Kidney capillary endothelial cell (primary cell): ENCODE measurements around the gene ABCB4.

Experiments
- DNase-seq: peaks from one replicate; pipeline ENCODE4 v3.0.0-alpha.2; 2018; ENCODE audit warnings: low spot score

ABCB4 gene

DNA sequence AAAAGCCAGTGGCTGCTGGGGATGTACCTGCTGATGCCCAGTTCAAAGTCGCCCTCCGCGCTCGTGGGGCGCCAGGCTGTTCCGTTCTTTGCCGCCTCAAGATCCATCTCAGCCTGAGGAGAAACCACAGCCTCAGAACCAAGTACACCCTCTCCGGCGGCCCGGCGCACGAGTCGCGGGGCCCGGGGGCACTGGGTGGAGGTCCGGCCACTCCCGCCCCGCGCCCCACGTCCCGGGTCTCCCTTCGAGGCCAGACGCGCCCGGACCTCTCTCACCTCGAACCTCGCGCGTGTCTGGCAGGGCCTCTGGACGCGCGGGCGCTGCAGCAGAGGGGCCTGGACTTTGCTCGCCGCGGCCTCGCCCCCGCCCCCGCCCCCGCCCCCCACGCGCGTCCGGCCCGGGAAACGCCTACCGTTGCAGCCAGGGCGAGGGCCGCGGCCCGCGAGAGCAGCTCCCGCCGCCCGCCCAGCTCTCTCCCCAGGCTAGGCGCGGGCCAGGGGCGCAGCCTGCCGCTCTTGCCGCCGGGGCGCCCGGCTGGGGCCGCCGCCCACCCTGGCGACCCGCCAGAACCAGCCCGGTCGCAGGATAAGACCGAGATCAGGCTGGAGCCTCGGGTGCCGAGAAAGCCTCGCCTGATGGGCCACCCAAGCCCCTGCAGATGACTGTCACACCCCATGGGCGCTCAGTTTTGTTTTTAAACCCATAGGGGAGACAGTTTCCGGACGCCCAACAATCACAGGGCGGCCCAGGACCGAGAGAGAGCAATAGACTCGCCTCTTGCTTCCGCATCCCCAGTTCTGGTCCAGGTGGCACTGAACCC, at the start of gene ABCB4:
TSS of gene ABCB4 (minus strand) at position 322 of the 820 bp plus-strand sequence. CDS start at position 107, 215 bp downstream.
- DNase-seq: no peak

DNA sequence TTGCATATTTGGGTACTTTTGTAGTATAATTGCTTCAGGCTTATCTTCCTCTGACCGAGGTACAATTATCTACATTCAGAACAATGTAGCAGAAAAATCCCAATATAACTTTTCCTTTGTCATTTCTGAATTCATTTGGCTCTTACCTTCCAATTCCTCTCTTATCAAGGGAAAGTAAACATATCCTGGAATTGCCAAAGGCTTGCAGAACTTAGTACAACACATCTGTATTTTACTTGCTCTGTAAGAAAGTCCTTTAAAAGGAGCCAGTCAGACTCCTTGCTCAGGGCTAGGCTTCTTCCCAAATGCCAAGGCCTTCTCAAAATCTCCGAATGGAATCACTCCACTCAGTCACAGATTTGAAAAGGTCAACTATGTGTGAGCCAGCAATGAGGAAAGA, 43.3 kb upstream of the ABCB4 start:
- no peak for DNase-seq

DNA sequence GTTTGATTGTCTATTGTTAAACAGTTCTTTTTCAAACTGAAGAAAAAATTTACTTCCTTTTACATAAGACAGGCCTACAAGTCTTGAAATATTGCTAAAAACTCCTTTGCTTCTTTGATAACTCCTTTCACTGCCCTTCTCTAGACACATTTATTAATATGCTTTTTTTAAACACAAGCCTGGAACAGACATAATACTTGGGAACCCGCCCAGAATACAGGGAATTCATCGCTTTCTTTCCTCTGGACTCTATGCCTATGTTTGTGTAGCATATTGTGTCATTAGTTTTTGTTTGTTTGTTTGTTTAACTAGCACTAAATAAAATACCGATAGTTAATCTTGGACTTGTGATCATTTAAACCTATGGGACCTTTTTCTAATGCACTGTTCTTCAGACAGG, 42.4 kb upstream of the ABCB4 start:
- DNase-seq: no peak

DNA sequence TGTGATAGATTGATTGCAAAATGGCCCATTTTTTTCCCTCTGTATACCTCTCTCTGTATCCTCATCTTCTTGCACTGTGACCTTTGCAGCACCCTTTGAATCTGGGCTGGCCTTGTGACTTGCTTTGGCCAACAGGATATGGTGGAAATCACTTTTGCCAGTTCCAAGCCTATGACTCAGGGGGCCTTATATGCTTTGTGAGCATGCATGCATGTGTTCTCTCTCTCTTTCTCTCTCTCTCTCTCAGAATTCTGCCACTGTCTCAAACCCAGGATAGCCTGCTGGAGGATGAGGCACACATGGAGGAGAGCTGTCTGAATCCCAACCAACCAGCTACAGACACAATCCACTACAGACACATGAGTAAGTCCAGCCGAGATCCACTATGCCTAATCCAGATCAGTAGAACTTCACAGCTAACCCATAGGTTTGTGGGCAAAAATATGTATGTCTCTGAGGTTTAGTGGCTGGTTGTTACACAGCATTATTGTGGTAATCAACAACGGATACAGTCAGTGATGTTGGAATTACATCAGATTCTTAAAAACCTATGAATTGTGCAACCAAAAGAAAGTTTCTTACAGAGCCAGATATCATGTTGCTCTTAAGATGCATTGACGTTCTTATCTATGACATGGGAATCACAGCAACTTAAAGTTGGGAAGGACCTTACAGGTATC, 41.8 kb upstream of the ABCB4 start:
- DNase-seq: no peak

DNA sequence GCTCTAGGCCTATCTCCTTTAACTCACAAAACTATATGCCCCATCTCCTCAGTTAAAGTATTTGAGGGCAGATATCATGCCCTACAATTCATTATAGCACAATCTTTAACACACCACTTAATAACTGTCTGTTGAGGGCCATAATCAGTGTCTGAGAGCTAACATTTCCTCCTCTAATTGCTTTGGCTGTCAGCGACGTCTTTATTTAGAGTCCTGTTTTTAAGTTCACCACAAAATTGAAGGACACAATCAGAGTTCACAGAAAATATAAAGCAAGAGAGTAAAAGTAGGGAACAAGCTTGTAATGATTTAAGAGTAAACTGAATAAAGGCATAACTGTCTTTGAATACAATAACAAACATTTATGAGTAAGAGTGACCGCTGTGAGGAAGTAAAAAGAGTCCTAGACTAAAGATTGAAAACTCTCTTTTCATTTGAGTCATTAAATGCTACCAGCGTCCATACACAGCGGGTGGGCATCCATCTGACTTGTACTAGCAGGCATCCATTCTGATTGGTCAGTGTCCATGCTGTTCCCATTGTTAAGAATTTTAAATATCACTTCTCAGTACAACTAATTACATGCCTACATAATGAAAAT, 38.4 kb upstream of the ABCB4 start:
- no peak for DNase-seq

DNA sequence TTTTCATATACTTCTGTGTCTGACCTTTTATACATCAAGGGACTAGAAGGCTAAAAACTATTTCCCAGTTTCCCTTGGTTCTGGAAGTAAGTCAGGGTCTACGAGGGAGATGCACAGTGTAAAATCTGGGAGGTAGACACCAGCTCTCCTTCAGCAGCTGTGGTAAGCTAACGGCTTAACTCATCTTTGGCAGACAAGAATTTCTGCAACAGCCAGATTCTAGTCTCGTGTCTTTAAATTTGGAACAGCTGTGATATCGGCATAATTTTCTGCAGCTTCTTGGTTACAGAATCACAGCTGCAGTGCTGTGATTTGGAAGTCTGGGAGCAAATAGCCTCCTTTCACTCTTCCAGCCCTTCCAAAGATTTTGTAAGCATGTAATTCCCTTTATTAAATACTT, 37.4 kb upstream of the ABCB4 start:
- DNase-seq: no peak

DNA sequence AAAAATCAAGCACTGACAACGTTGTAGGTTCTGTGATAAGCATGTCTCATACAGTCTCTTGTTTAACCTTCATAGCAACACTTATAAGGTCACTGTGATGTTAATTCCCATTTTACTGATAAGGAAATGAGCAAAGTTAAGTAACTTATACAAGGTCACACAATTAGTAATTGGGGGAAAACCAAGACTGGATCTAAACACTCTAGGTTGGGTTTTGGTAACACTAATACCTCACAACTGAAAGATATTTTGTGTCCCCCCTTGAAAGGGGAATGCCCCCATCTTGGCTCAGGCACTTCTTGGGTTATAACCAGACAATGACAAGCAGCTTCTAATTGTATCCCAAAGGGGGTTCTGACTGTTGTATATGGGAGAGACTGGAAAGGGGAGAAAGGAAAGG, 36.0 kb upstream of the ABCB4 start:
- no peak for DNase-seq

DNA sequence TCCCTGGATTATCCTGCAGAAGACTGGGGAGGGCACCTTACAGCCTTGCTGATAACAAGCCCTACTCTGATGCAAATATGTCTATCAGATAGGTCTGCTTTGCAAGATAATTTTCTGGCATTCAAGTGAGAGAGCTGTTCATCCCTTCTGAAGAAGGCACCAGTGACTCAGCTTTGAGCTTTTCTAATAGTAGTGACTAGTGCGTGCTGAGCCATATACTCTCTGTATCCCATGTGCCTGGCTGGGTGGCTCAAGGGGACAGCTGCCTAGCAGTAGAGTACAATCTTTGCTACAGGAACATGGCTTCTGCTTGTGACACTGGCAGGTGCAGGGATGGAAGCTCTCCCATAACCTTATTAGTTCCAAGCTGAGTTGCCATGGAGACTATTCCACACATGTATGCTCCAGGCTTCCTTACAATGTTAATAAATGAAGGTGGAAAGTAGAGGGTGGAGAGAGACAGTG, 35.0 kb upstream of the ABCB4 start:
- no peak for DNase-seq

DNA sequence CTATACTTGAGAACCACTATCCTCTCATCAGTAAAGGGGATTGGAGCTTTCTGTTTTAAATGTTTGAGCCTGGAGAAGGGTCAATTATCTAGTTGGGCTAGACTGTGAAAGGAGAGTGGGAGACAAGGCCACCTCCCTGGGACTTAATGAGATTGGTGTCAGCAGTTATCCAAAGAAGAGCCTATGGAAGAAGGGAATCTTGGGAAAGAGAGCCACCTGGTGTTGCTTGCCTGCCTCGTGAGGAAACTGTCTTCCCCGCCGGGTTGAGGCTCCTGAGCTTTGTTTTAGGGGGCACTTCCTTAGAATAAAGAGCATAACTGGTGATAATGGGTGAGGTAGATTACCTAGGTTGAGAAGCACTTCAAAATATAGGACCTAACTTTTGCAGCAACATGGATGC, 32.0 kb upstream of the ABCB4 start:
- DNase-seq: no peak

DNA sequence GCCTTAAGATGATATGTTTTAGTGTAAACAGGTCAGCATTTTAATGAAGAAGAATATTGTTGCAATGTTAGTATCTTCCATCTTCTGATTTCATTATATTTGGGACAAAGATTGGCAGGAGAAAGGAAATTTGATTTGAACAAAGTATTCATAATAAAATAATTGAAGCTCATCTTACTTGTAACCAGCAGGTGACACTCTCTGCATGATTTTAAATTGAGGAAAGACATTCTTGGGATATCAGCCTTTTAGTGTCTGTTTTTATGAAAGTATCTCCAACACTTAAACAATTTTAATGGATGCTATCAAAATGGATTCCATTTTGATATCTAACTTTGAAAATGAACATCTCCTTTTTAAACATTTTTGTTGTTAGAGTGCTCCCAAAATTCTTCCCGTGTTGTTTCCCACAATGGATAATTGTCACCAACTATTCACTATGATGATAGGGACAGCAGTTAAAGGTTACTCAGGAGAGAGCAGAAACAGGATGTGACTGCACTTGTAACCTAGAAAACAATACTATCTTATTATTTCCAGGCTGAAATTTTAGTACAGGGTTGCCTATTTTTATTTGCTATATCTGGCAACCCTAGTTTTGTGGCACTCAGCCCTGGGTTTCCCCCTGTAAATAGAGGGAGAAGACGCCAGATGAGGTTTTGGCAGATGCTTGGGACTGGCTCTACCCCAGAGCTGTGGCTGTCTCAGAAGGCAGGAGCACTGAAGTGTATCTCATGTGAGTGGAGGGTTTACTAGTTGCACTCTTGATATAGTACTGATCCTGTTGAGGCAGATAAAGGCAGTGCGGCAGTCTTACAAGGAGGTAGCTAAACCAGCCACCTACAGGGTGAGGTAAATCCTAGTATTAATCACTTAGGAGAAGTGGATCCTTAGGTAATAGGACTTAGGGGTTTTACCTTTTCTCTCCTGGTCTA, 31.0 kb upstream of the ABCB4 start:
- DNase-seq: no peak

DNA sequence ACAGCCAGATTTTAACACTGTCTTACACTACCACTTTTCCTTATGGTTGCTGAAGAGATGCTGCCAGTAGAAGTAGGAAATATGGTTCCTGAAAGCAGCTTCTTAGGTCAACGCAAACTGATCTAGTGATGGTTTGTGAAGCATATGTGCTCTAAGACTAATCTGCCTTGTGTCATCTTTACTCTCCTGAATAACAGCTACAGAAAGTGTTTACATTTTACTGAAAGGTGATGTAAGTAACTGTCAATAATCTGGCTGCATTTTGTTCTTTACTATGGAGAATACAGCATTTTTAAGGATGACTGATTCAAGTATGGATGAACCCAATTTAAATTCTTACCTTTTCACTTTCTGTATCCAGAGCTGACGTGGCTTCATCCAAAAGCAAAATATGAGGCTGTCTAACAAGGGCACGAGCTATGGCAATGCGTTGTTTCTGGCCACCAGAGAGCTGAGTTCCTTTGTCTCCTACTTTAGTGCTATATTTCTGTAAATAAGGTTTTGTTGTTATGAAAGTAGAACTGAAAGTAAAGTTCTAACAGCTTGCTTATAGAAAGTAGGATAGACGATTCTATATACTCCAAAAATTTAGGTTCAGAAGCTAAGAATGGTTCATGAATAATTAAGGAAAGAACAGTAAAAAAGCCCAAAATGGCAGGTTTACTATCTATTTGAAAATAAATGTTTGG, 30.2 kb upstream of the ABCB4 start:
- DNase-seq: no peak

DNA sequence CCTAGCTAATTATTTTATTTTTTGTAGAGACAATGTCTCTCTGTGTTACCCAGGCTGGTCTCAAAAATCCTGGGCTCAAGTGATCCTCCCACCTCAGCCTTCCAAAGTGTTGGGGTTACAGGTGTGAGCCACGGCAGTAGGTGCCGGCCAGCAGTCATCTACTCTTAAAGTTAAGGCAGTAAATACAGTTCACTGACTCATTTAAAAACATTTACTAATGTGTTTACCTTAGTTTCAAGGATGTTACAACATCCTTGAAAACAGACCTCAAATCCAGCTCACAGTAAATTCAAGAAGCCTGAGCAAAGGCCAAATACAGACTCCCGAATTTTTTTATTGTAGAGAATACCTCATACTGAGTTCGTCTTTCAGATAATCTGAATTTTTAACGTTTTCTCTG, 29.6 kb upstream of the ABCB4 start:
- DNase-seq: no peak

DNA sequence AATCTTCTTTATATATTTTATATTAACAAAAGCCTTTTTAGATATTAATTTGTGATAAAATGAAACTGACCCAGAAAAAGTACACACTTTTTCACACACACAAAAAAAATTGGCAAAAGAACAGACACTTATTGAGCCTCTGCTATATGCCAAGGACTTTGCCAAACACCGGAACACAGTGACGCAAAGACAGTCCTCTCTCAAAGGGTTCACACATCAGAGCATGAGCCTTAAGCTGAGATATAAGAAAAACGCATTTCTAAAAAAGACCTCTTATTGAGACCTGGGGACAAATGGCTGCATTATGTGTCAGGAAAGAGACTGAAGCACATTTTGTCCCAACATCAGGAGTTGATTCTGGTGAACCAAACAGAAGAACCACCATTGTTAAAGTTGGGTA, 24.0 kb upstream of the ABCB4 start:
- no peak for DNase-seq

DNA sequence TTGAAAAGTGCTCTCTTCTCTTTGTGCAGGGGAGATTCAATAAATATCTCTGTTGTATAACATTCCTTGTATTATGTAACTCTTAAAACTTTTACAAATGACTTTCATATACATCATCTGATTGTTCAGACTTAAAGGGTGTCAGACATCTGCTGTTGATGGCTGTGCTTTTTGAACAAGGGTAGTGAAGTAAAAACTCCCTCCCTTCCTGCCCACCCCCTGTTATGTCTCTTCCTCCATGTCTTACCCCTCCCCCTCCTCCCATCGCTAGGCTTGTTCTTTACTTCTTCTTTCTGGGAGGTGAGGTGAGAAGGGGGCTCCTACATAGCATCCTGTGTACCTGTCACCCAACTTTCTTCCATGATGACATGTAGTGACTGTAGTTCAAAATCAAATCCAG, 23.4 kb upstream of the ABCB4 start:
- DNase-seq: no peak

DNA sequence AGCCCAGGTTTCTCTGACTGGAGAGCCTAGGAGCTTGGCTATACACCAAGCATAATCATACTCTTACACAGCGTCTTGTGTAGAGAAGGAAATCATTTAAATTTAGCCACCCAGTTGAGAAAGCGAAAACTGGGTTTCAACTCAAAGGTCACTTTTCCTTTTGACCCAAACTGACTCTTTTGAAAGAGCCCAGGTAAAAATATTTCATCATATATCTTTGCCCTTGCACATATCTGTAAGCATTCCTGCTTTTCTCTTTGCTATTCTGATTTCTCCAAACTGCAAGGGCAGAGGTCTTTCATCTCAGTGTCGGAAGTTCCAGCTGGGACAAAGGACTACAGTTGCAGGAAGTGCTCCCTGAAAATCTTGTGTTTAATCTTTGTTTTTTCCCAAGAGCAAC, 22.0 kb upstream of the ABCB4 start:
- DNase-seq: no peak

DNA sequence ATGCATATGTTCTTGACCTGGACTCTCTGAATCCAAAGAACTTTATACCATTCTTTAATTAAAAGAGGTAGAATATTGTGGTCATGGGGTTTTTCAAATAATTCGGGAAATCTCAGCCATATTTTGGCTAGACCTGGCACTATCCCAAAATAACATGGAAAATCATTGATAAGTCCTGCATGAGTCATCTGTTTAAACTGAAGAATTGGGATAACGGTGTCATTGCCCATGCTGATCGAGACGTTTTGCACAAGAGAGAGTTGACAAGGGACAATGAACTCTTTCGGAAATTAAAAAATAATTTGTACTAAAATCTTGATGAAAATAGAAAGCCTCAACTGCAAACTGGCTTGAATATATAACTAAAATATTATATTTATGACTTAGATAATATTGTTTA, 19.9 kb upstream of the ABCB4 start:
- DNase-seq: no peak

DNA sequence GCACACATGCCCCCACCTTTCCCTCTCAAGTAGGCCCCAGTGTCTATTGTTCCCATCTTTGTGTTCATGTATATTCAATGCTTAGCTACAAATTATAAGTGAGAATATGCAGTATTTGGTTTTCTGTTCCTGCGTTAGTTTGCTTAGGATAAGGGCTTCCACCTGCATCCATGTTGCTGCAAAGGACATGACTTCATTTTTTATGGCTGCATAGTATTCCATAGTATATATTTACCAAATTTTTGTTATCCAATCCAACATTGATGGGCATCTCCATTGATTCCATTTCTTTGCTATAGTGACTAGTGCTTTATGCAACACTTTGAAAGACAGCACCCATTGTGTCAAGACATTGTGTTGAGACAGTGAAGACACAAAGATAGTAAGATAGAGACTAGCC, 19.0 kb upstream of the ABCB4 start:
- no peak for DNase-seq

DNA sequence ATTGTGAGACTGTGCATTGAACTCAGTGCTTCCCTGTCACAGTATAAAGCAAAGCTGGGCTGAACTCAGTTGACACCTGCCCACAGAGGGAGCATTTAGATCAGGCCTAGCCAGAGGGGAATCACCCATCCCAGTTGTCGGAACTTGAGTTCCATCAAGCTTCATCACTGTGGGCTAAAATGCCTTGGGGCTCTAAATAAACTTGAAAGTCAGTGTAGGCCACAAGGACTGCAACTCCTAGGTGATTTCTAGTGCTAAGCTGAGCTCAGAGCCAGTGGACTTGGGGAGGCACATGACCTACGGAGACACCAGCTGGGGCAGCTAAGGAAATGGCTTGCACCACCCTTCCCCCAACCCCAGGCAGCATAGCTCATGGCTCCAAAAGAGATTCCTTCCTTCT, 7.7 kb upstream of the ABCB4 start:
- no peak for DNase-seq

DNA sequence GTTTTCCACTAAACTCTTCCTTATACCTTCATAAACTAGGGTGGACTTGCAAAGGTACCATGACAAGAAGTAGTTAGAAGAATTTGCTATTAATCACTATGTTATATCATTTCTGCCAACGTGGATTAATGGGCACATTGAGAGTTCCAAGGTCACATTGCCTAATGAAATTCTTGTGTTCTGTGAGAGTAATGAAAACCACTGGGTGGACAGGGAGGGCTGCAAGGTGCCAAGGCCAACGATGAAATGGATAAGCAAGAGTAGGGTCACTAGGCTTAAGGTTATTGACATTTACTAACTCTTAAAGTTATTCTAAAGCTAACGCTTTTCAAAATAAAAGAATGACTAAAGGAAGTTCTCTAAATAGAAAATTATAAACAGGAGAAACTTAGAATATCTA, 6.6 kb upstream of the ABCB4 start:
- DNase-seq: no peak

DNA sequence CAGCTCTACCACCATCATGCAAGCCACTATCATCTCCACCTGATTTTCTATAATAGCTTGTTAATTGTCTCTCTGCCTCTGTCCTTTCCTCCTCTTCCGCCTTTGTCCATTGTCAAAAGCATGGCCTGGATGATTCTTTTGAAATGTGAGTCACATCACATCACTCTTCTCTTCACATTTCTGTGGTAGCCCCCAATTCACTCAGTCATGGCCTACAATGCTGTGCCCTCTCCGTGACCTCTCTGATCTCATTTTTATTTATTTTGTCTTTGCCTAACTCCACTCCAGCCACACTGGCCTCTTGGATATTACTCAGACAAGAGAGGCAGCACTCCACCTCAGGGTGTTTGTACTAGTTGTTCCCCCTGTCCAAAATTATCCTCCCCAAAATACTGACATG, 4.9 kb upstream of the ABCB4 start:
- DNase-seq: no peak

DNA sequence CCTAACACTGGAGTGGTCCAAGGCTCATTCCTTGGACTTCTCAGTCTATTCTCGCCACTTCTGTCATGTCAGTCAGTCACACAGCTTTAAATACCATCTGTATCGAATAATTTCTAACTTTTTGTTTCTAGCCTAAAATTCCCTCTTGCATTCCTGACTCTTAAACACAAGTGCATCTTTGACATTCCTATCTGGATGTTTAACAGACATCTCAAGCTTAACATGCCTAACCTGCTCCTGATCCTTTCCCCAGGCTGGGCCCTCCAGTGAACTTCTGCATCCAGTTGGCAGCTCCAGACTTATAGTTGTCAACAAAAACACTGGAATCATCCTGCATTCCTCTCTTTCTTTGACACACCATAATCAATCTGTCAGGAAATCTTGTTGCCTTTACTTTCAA, 4.5 kb upstream of the ABCB4 start:
- DNase-seq: no peak

DNA sequence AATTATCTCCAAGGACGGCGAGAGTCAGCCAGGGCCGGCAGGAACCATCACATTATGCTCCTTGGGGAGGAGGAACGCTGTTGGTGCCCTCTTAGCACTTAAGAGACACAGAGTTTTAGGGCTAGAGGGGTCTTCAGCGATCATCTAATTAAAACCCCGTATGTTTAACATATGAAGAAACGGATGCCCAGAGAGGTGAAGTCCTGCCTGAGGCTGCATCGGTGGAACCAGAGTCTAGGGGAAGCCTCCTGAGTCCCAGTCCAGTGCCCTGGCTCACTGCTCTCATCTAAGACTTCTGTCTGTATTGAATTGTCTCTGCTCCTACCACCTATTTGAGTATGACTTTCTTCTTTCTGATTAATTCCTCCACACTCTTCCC, 688 bp upstream of the ABCB4 start:
- no peak for DNase-seq
